Amygdala (tissue), 56 donors: Measurements from ENCODE around the gene HMG20B.

Source experiments
- DNase-seq, 56 donors: peaks; one replicate each; lab custom pipeline; 2025; lab: John Stamatoyannopoulos, UW

Gene HMG20B

GRCh38 chr19:3604227-3604986, 31.7 kb downstream of the HMG20B start:
- no peak for DNase-seq

DNA sequence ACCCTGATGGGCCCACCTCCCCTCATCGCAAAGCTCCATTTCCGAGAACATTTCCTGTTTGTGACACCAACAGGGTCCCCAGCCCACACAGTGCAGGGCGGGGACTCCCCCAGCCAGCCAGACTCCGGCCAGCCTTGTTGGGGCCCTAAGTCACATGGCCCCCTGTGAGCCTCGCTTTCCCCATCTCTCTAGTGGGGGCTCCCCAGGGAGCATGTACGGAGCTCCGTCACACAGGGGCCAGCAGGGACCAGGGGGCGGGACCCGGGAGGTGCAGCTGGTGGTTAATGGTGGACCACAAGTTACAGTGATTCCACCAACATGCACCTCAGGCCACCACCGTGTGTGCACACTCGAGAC, 32.2 kb downstream of the HMG20B start:
- no peak for DNase-seq

DNA sequence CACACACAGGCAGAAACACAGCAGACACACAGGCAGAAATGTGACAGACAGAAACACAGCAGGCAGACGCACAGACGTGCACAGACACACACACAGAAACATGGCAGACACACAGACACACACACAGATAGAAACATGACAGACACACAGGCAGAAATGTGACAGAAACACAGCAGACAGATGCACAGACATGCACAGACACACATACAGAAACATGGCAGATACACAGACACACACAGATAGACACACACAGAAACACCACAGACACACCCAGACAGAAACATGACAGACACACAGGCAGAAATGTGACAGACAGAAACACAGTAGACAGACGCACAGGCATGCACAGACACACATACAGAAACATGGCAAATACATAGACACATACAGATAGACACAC, 32.6 kb downstream of the HMG20B start:
- no peak for DNase-seq

GRCh38 chr19:3605770-3606169, 33.0 kb downstream of the HMG20B start:
- DNase-seq, result no peak

DNA sequence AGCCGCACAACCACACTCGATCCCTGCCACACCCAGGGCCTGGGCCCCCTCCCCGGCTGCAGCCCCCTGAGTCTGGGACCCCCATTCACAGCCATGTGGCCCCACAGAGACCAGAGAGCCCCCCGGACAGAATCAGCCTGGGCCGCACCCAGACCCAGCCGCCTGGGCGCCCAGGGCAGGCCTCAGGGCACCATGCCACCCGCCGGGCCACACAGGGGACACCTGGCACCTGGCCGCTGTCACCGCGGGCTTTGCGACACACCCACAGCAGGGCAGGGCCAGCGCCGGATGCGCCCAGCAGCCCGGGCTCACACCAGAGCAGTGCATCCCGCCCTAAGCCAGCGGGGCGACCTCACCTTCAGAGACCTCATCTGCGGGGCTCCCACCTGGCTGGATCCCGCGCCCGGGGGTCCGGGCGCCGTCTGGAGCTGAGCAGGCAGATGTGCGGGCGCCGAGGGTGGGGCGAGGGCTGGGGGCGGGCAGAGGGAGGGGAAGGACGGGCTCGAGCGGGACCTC, 33.5 kb downstream of the HMG20B start:
- peak in 1 of 56 donors; percentile 45 for DNase-seq

DNA sequence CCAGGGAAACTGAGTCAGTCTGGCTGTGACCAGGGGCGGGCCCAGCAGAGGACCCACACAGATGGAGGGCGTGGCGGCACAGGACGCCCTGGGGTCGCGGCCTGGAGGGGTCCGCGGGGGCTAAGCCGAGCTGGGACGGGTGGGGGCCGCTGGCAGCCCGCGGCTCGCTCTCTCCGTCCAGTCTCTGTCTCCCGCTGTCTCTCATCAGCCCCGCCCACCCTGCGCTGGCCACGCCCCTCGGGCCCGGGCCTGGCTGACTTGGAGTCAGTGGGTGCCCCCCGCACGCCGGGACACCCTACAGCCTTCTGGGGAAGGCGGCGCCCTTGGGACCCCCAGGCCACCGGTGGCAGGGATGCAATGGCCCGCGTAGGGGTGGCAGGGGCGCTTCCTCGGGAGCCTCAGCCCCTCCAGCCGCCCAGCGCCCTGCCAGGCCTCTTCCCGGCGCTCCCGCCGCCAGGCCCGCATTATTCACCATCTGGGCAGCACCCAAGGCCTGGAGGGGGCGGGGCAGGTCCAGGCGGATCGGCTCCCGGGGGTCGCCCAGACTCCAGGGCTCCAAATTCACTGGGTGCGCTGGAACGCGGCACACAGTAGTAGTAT, 34.0 kb downstream of the HMG20B start, which contains the start of gene TBXA2R:
TBXA2R (minus strand) TSS at position 186 of the 600 bp plus-strand sequence. CDS start 6,241 bp downstream, outside the sequence.
- peak in 27 of 56 donors; percentile 6 to 64 (median 36) for DNase-seq

DNA sequence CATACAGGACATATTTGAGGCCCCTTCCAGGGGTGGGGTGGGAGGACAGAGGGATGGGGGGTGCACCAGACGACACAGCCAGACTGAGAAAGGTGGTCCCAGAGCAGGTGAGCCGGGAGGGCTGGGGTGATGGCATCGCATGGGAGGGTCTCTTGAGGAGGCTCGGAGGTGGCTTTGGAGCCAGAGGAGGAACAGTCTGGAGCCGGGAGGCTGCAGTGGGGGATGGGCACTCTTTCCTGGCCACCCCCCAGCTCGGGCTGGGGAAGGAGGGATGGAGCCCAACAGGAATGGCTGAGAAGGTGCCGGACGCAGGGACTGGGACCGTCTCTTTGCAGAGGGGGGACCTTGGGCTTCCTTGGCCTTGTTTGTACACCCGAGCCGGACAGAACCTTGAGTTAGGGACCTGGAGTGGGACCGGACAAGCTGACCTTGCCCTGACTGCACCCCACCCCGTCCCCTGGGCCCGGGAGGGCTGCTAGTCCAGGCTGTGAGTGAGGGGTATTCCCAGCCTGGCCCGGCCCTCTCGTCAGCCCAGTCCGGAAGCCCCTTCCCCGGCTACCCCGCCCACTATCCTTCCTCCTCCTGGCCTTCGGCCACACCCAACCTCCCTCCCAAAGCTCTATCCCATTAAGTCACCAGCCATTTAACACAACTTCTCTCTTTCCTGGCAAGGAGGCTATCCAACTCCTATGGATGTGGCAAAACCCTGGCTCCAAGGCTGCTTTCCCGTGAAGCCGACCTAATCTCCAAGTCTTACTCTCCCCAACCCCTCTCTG, 34.7 kb downstream of the HMG20B start:
- no peak for DNase-seq

GRCh38 chr19:3608079-3608641, 35.4 kb downstream of the HMG20B start:
- no peak for DNase-seq

DNA sequence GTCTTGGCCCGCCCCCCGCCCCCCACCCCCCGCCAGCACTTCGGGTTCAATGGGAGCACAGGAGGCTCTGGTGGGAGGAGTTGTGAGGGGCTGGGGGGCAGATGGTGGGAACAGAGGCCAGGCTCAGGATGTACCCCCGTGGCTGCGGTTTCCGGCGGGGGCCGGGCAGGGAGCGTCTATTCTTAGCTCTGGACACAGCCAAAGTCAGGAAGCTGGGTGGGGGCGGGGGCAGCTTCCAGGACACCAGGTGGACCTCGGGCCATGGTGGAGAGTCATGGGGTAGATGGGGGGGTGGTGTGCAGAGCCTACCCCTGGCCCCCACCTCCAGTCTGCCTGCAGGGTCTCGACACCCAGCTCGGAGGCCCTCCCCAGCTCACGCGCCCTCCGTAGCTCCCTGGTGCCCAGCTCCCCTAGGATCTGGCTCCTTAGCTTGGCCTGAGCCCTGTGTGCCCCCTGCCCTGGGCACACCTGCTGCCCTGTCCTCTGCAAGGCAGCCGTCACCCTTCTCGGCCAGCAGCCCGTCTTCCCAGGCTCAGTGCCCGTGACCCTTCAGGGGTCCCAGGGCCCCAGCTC, 36.1 kb downstream of the HMG20B start:
- DNase-seq, result no peak

- peak in 3 of 56 donors; percentile 10 to 27 (median 18) for DNase-seq
Measured at GRCh38 chr19:3609779-3610719, 37.3 kb downstream of the HMG20B start.

DNA sequence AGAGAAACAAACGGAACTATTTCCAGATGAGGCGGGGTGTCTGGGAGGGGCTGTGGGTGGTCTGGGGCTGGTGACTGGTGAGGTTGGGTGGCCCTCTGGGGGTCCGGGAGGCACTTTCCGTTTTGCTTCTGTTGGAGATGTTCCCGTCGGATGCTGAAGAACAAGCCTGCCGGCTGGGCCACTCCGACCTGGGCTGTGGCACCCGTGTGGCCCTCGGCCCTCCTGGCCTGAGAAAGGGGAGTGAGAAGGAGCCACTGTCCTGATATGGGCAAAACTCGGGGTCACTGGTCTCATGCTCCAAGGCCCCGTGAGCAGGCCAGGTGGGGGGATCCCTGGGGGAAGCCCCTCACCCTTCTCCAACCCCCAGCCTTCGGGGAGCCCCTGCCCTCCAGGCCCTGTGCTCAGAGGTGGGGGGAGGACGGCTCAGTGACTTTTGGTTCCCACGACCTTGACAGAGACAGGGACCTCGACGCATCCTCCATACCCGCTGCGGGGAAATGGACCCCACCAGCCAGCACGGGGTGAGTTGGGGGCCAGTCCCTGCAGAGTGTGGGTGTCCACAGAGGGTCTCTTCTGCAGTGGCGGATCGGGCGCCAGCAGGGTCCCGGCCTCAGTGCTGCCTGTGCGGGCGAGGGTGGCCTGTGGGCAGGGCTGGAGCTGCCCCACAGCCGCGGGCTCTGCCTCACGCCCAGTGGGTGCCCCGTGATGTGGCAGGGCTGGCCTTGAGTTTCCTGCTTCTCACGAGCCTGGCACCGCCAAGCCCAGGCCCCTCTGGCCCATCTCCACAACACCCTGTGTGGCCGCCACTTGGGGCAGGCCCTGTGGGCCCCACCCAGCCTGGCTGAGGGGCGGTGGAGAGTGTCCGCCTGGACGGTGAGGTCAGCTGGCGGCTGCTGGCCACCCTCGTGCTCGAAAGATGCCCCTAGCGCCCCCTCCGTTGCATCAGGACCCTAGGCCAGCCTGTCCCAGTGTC, 38.3 kb downstream of the HMG20B start:
- no peak for DNase-seq

GRCh38 chr19:3611841-3612240, 39.1 kb downstream of the HMG20B start:
- DNase-seq, result no peak

DNA sequence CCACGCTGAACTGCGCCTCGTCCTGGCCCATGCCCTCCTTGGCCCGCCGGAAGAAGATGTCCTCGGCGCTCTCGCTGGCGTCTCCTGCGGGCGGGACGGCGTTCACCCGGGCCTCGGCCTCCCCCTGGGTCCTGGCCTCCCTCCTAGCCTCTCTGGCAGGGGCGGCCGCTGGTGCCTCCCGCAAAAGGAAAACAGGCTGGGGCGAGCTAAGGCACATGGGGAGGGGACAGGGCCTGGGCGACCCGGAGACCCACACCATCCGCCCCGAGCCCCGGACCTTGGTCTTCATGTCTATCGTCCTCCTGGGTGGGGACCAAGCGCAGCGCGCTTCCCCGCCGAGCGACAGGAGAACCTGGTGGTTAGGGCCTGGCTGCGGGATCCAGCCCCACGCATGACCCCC, 39.6 kb downstream of the HMG20B start:
- no peak for DNase-seq

DNA sequence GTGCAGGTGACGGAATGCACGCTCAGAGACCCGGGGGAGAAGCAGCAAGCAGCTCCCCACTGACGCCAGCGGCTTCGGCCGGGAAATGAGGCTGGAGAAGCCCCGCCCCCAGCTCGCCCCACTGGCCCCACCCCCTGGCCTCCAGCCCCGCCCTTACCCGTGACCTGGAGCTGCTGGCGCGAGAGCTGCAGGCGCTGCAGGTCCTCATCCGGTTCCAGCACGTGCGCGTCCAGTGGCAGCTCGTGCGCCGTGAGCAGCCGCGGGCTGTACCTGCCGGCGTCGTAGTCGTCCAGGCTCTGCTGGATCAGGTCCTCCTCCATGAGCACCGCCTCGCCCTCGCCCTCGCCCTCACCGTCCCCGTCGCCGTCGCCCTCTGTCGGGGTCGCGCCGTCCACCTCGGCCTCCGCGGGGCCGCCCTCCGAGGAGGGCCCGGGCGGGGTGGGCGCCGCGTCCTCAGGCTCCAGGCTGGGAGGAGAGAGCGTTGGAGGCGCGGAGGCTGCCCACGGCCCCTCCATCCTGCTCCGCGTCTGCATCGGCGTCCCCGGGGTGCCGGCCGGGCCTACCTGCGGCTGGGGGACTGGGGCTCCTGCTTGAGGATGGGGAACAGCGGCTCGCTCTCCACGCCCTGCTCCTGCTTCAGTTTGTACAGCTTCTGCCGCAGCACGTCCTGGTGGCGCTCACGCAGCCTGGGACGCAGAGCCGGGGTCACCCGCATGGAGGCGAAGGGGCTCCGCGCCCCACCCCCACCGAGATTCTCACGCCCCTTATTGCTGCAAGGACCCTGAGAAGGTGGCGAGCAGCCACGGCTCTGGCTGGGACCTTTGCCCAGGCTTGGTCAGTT, 40.4 kb downstream of the HMG20B start:
- no peak for DNase-seq

GRCh38 chr19:3613818-3614661, 41.3 kb downstream of the HMG20B start:
- DNase-seq, result no peak

DNA sequence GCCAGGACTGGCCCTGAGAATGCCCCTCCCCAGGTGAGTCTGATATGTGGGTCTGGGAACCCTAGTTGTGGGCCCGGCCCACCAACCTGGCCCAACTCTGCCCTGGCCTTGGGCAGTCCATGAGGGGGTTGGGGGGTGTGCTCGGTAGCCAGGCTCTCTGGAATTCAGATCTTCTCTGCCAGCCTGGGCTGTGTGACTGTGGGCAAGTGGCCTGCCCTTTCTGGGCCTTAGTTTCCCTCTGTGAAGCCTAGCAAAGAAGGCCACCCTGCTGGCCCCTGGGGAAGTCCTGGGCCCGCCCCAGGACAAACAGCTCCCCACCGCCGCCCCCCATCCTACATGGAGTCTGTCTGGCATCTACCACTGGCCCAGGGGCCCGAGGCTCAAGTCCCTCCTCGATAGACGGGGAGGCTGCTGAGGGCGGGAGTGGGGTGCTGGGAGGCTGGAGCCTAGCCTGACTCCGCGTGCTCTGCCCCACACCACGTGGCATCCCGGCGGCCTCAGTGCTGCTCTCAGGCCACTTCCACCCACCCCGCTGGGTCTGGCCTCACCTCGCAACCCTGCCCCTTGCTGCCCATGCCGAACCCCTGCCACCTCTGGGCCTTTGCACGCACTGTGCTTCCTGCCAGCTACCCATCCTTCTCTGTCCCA, 42.2 kb downstream of the HMG20B start:
- DNase-seq, result no peak
